ENCODE data around the gene KASH5.
"Not testable (repeated sequence)": the region's sequence is repeated elsewhere in the genome, so short reads cannot be mapped to it uniquely, and the experiment has no call there.

KASH5 gene

GRCh38 chr19:49439836-49440235, 51.8 kb downstream of the KASH5 start:
- no peak for DNase-seq

- no peak for DNase-seq
These were observed 52.6 kb downstream of the KASH5 start for GRCh38 chr19:49440439-49441209.

- peak; percentile 43 to 80 (median 60) for DNase-seq
These were observed 53.3 kb downstream of the KASH5 start, which contains the start of gene SLC17A7 for GRCh38 chr19:49441210-49441959. SLC17A7 (minus strand) TSS chr19:49441527; CDS start chr19:49441379, 148 bp downstream.

- no peak for DNase-seq
These were observed 53.9 kb downstream of the KASH5 start for GRCh38 chr19:49441960-49442350.

- peak; percentile 18 to 48 (median 35) for DNase-seq
These were observed 54.3 kb downstream of the KASH5 start for GRCh38 chr19:49442354-49442753.

- peak; percentile 83 to 96 (median 90) for DNase-seq
These were observed 54.8 kb downstream of the KASH5 start for GRCh38 chr19:49442771-49443365.

GRCh38 chr19:49443366-49444099, 55.5 kb downstream of the KASH5 start:
- DNase-seq: peak; percentile 96 to 97 (median 97)

GRCh38 chr19:49444100-49444700, 56.2 kb downstream of the KASH5 start:
- not testable (repeated sequence) for DNase-seq

GRCh38 chr19:49445997-49446396, 57.9 kb downstream of the KASH5 start:
- DNase-seq: peak in 1 of 3 donors; percentile 27

- peak in 1 of 3 donors; percentile 17 for DNase-seq
These were observed 59.7 kb downstream of the KASH5 start for GRCh38 chr19:49447485-49448431.

- no peak for DNase-seq
These were observed 60.4 kb downstream of the KASH5 start for GRCh38 chr19:49448432-49448786.

- no peak for DNase-seq
These were observed 62.4 kb downstream of the KASH5 start for GRCh38 chr19:49450405-49450804.

- peak; percentile 98 to 100 (median 99) for DNase-seq
These were observed 63.6 kb downstream of the KASH5 start, which contains the start of gene PIH1D1 for GRCh38 chr19:49451430-49452181. PIH1D1 (minus strand) TSS chr19:49451814; CDS start chr19:49451574, 240 bp downstream.

- peak; percentile 99 for DNase-seq
These were observed 65.1 kb downstream of the KASH5 start, which contains the start of gene ALDH16A1 for GRCh38 chr19:49453013-49453756. ALDH16A1 (plus strand) TSS chr19:49453225; CDS start chr19:49453332, 107 bp downstream.

GRCh38 chr19:49453757-49454240, 65.8 kb downstream of the KASH5 start:
- no peak for DNase-seq

GRCh38 chr19:49455773-49456172, 67.7 kb downstream of the KASH5 start:
- DNase-seq: no peak

GRCh38 chr19:49456326-49456725, 68.3 kb downstream of the KASH5 start:
- no peak for DNase-seq

GRCh38 chr19:49458567-49458903, 70.5 kb downstream of the KASH5 start:
- no peak for DNase-seq

GRCh38 chr19:49459388-49459787, 71.3 kb downstream of the KASH5 start:
- DNase-seq: no peak

Data from suppressor macrophage treated with lipopolysaccharide for 1 hour (primary cell).